GM21360 (cell line): ENCODE results near the gene PRR5.
"Not testable (repeated sequence)": the region's sequence is repeated elsewhere in the genome, so short reads cannot be mapped to it uniquely, and the experiment has no call there.

Source experiments
- ATAC-seq: cut with Tn5 transposase; IDR thresholded peaks from one replicate; pipeline ENCODE4 v1.9.1; 2021; ENCODE audit warnings: mild to moderate bottlenecking, moderate library complexity; ENCODE audit not compliant: unreplicated experiment

Gene PRR5

GRCh38 chr22:44732661-44733060 lies 30.7 kb downstream of the PRR5 start:
- ATAC-seq, result no peak

- ATAC-seq, result no peak
Observed at GRCh38 chr22:44733426-44734106, 31.6 kb downstream of the PRR5 start.

GRCh38 chr22:44734278-44734677 lies 32.3 kb downstream of the PRR5 start:
- ATAC-seq, result no peak

GRCh38 chr22:44734801-44735517 lies 33.0 kb downstream of the PRR5 start:
- no peak for ATAC-seq

GRCh38 chr22:44735518-44736428 lies 33.8 kb downstream of the PRR5 start:
- no peak for ATAC-seq

GRCh38 chr22:44736581-44737405 lies 34.8 kb downstream of the PRR5 start:
- no peak for ATAC-seq

- no peak for ATAC-seq
Observed at GRCh38 chr22:44737406-44738346, 35.7 kb downstream of the PRR5 start.

- no peak for ATAC-seq
Observed at GRCh38 chr22:44738347-44738715, 36.3 kb downstream of the PRR5 start.

- no peak for ATAC-seq
Observed at GRCh38 chr22:44739024-44739423, 37.0 kb downstream of the PRR5 start.

- ATAC-seq, result not testable (repeated sequence)
Observed at GRCh38 chr22:44739666-44740065, 37.7 kb downstream of the PRR5 start.

GRCh38 chr22:44740307-44740706 lies 38.3 kb downstream of the PRR5 start:
- ATAC-seq, result no peak

GRCh38 chr22:44741929-44742328 lies 39.9 kb downstream of the PRR5 start:
- ATAC-seq, result no peak

GRCh38 chr22:44743247-44743646 lies 41.2 kb downstream of the PRR5 start:
- no peak for ATAC-seq

GRCh38 chr22:44743804-44744211 lies 41.8 kb downstream of the PRR5 start:
- no peak for ATAC-seq

- ATAC-seq, result no peak
Observed at GRCh38 chr22:44745853-44746789, 44.1 kb downstream of the PRR5 start.

- not testable (repeated sequence) for ATAC-seq
Observed at GRCh38 chr22:44747784-44748127, 45.8 kb downstream of the PRR5 start.

GRCh38 chr22:44748524-44748923 lies 46.5 kb downstream of the PRR5 start:
- ATAC-seq, result no peak

GRCh38 chr22:44750481-44750880 lies 48.5 kb downstream of the PRR5 start:
- ATAC-seq, result no peak
